ENCODE results near the gene MUC4. TPM values are rescaled to one million over a fixed set of nuclear protein-coding genes. Genes with fewer than 3 reads are reported as not detected.
"Not testable (repeated sequence)": the region's sequence is repeated elsewhere in the genome, so short reads cannot be mapped to it uniquely, and the experiment has no call there.

MUC4 gene
- total RNA-seq, 2 experiments from 2014 or later, result 0.02 TPM; not detected in 1

GRCh38 chr3:195750797-195751520 is 60.8 kb downstream of the MUC4 start:
- CTCF ChIA-PET, result no interaction called here
- no peaks in the 10 kb centered on the region for H3K27me3 Mint-ChIP-seq (ENCODE audit: low read depth)
- no peaks in the 10 kb centered on the region for H3K9me3 Mint-ChIP-seq
- peaks cover 13% of the 10 kb centered on the region for H3K4me1 Mint-ChIP-seq (ENCODE audit: low read depth)
- H3K36me3 Mint-ChIP-seq (ENCODE audit: low read depth), result no peaks in the 10 kb centered on the region
- DNase-seq, result no peak
- H3K4me3 Mint-ChIP-seq, result no peak overlapping the region
- no peak overlapping the region for H3K27ac Mint-ChIP-seq
- intact Hi-C loops (cut with micrococcal nuclease), result no loop called here

DNA sequence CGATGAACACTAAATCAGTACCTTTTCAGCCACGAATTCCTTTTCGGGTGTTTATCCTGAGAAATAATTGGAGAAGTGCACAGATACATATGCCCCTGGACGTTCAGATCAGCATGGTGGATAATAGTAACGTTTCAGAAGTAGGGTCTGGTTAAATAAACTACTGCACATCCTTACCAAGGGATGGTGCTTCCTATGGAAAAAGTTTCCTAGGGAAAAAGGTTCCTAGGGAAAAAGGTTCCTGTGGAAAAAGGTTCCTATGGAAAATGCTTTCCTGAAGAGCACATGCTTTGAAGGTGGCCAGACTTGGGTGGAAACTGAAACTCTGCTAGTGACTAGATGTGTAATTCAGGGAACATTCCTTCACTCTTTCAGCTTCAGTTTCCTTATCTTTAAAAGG is 62.6 kb downstream of the MUC4 start:
- DNase-seq; H3K27ac Mint-ChIP-seq; H3K27me3 Mint-ChIP-seq (ENCODE audit: low read depth): not testable (repeated sequence)

DNA sequence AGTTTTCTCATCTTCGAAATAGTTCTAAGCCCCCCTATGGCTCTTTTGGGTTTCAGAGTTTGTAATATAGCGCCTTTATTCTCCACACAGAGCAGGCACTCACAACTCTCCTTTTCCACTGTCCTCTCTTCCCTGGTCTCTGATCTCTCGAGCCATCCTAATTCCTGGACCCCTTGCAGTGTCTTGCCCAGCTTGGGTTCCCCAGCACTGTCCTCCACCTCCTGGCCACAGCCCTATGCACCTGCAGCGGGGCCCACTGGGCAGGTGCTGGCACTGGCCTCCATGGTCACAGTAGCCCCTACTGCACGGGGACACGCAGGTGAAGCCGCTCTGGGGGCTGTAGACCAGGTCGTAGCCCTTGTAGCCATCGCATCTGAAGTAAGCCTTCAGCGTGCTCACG is 63.1 kb downstream of the MUC4 start:
- Mint-ChIP-seq H3K27ac (no peak overlapping the region), H3K27me3 (ENCODE audit: low read depth) (no peaks in the 10 kb centered on the region), H3K9me3 (no peaks in the 10 kb centered on the region), H3K4me1 (ENCODE audit: low read depth) (peaks cover 10% of the 10 kb centered on the region), H3K4me3 (no peak overlapping the region), H3K36me3 (ENCODE audit: low read depth) (no peaks in the 10 kb centered on the region)
- intact Hi-C loops (cut with micrococcal nuclease), result loop anchor here (2.0 to 10.0 kb wide), 3 partner anchors 106 to 474 kb away; partner anchors contain the start of gene XXYLT1
- DNase-seq, result no peak
- CTCF ChIA-PET, result no interaction called here

More for the DNA sequence above, 62.6 kb downstream of the MUC4 start:
- H3K9me3 Mint-ChIP-seq; H3K36me3 Mint-ChIP-seq (ENCODE audit: low read depth); H3K4me1 Mint-ChIP-seq (ENCODE audit: low read depth); CTCF ChIA-PET; H3K4me3 Mint-ChIP-seq: not testable (repeated sequence)
- intact Hi-C loops (cut with micrococcal nuclease), result loop anchor here (2.0 to 10.0 kb wide), 3 partner anchors 106 to 474 kb away; partner anchors contain the start of gene XXYLT1

- Mint-ChIP-seq H3K4me3 (no peak overlapping the region), H3K9me3 (no peaks in the 10 kb centered on the region), H3K27me3 (ENCODE audit: low read depth) (no peaks in the 10 kb centered on the region), H3K27ac (no peak overlapping the region), H3K4me1 (ENCODE audit: low read depth) (peaks cover 10% of the 10 kb centered on the region), H3K36me3 (ENCODE audit: low read depth) (no peaks in the 10 kb centered on the region)
- DNase-seq, result no peak
- intact Hi-C loops (cut with micrococcal nuclease), result loop anchor here (10.0 kb wide), 2 partner anchors 108 to 472 kb away; partner anchors contain the start of gene XXYLT1
- CTCF ChIA-PET, result interaction anchor here (1.7 kb wide), 1 partner anchor 168 kb away, joined by 3 read pairs; no protein-coding TSS in a partner anchor
Observed at GRCh38 chr3:195746751-195747150, 65.0 kb downstream of the MUC4 start.

GRCh38 chr3:195746346-195746745 is 65.4 kb downstream of the MUC4 start:
- CTCF ChIA-PET, result interaction anchor here (1.7 kb wide), 1 partner anchor 168 kb away, joined by 3 read pairs; no protein-coding TSS in a partner anchor
- Mint-ChIP-seq H3K27ac (no peak overlapping the region), H3K4me3 (no peak overlapping the region), H3K27me3 (ENCODE audit: low read depth) (no peaks in the 10 kb centered on the region), H3K9me3 (no peaks in the 10 kb centered on the region), H3K36me3 (ENCODE audit: low read depth) (no peaks in the 10 kb centered on the region), H3K4me1 (ENCODE audit: low read depth) (peaks cover 10% of the 10 kb centered on the region)
- no peak for DNase-seq
- intact Hi-C loops (cut with micrococcal nuclease), result loop anchor here (10.0 kb wide), 2 partner anchors 108 to 472 kb away; partner anchors contain the start of gene XXYLT1

- H3K27ac Mint-ChIP-seq, result no peak overlapping the region
- H3K4me3 Mint-ChIP-seq, result no peak overlapping the region
- no peaks in the 10 kb centered on the region for H3K27me3 Mint-ChIP-seq (ENCODE audit: low read depth)
- no peak for DNase-seq
- peaks cover 10% of the 10 kb centered on the region for H3K4me1 Mint-ChIP-seq (ENCODE audit: low read depth)
- H3K9me3 Mint-ChIP-seq, result no peaks in the 10 kb centered on the region
- intact Hi-C loops (cut with micrococcal nuclease), result loop anchor here (10.0 kb wide), 2 partner anchors 110 to 470 kb away; partner anchors contain the start of gene XXYLT1
- CTCF ChIA-PET, result no interaction called here
- no peaks in the 10 kb centered on the region for H3K36me3 Mint-ChIP-seq (ENCODE audit: low read depth)
Observed at GRCh38 chr3:195744437-195744836, 67.3 kb downstream of the MUC4 start.

DNA sequence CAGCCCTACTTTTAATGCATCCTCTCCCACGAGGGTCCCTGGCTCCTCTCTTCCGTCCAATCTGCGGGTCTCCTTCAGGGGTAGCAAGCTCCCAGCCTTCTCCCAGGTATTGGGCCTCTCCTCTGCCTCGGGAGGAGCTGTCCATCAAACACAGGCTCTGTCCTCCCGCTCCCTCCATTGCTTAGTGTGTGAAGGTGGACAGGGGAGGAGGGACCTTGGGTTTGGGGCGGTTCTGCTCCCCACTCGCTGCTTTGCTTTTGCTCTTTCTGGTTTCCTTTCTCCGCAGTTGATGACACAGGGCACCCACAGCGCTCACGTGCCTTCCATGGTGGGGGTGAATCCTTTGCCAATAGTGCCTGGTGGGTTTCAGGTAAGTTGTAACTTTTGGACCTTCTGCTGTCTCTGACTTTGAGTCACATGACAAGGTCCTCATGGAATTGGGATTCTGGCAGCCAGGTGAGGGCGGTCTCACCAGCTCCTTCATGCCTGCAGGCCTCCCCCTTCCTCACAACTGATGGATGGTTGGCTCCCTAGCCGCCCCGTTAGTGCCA is 72.1 kb downstream of the MUC4 start:
- no peaks in the 10 kb centered on the region for H3K9me3 Mint-ChIP-seq
- intact Hi-C loops (cut with micrococcal nuclease), result loop anchor here (10.0 kb wide), 2 partner anchors 115 to 465 kb away; partner anchors contain the start of gene XXYLT1

DNA sequence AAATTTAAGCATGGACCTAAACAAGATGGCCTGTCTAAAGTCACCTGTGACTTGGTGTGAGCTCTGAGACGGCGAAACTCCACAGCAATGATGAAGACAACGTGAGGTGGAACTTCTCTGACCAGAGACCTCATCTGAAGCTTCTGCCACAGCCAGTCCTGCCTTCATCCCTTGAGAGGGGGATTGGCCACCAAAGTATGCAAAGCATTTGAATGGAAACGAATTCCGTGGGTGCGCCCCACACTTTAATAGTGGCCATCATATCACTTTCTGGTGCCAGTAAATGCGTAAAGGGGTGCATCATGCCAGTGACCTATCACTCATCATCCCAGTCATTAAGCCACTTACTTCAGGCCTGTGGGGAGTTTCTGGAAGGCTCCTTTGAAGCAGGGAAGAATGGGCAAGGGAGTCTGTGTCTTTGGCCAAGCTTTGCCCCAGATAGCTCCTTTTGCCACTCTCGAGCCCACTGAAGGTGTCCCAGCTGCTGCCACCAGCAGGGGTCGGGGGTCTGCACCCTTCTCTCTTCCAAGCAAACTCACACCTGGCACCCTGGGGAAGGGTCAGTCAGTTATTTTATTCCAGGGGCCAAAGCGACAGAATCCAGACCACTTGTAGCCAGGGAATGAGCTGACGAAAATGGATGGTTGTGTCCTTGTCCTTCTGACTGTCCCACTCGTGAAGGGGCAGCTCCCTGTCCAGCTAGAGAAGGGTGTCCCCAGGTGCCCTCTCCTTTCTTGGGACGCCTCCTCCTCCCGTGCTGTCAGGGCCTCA is 73.3 kb downstream of the MUC4 start:
- no peaks in the 10 kb centered on the region for H3K4me1 Mint-ChIP-seq (ENCODE audit: low read depth)
- CTCF ChIA-PET, result no interaction called here
- peaks cover under 1% of the 10 kb centered on the region for H3K36me3 Mint-ChIP-seq (ENCODE audit: low read depth)
- intact Hi-C loops (cut with micrococcal nuclease), result no loop called here
- no peaks in the 10 kb centered on the region for H3K9me3 Mint-ChIP-seq
- no peak overlapping the region for H3K27ac Mint-ChIP-seq
- H3K4me3 Mint-ChIP-seq, result no peak overlapping the region
- no peaks in the 10 kb centered on the region for H3K27me3 Mint-ChIP-seq (ENCODE audit: low read depth)
- DNase-seq, result no peak

More for the DNA sequence above, 72.1 kb downstream of the MUC4 start:
- H3K27ac Mint-ChIP-seq, result no peak overlapping the region
- CTCF ChIA-PET, result no interaction called here
- H3K27me3 Mint-ChIP-seq (ENCODE audit: low read depth), result no peaks in the 10 kb centered on the region
- no peaks in the 10 kb centered on the region for H3K36me3 Mint-ChIP-seq (ENCODE audit: low read depth)
- H3K4me1 Mint-ChIP-seq (ENCODE audit: low read depth), result no peaks in the 10 kb centered on the region
- no peak for DNase-seq
- H3K4me3 Mint-ChIP-seq, result no peak overlapping the region

DNA sequence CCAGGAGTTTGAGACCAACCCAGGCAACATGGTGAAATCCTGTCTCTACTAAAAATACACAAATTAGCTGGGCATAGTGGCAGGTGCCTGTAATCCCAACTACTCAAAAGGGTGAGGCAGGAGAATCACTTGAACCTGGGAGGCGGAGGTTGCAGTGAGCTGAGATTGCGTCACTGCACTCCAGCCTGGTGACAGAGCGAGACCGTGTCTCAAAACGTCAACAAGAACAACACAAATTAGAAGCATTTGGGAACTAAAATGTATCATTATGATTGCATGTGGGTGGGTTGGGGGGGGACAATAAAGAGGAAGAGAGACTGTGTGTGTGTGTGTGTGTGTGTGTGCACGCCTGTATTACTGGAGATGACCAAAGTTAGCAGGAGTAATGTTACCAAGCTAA is 73.9 kb downstream of the MUC4 start:
- H3K36me3 Mint-ChIP-seq (ENCODE audit: low read depth); CTCF ChIA-PET; intact Hi-C loops (cut with micrococcal nuclease); H3K4me3 Mint-ChIP-seq; DNase-seq; H3K4me1 Mint-ChIP-seq (ENCODE audit: low read depth); H3K27ac Mint-ChIP-seq; H3K27me3 Mint-ChIP-seq (ENCODE audit: low read depth); H3K9me3 Mint-ChIP-seq: not testable (repeated sequence)

DNA sequence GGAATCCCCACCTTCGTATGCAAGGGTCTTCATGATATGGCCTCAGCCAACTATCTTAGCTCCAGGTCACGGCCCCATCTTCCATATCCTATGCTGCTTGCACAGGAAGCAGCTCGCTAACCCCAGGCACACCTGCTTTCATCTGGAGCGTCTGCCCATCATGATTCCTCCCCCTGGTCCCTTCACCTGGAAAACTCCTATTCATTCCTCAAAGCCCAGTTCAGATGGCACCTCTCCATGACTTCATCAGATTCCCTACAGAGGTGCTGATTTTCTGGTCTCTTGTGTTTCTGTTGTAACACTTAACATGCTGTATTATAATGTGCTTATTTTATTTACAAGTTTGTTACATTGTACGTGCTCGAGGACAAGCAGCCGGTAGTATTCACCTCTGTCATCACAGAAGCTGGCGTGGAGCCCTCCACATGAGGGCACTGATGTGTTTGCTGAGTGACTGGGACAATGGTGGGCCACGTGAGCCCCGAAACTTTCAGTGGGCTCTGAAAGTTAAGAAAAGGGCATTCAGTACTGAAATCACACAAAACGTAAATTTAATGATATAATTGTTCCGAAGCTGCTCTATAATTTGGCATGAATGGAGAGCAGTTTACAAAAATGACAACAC is 74.8 kb downstream of the MUC4 start:
- CTCF ChIA-PET, result interaction anchor here (2.6 kb wide), 1 partner anchor 113 kb away, joined by 6 read pairs; no protein-coding TSS in a partner anchor
- Mint-ChIP-seq H3K9me3 (no peaks in the 10 kb centered on the region), H3K4me1 (ENCODE audit: low read depth) (no peaks in the 10 kb centered on the region), H3K4me3 (no peak overlapping the region), H3K27me3 (ENCODE audit: low read depth) (no peaks in the 10 kb centered on the region), H3K36me3 (ENCODE audit: low read depth) (peaks cover 2% of the 10 kb centered on the region), H3K27ac (no peak overlapping the region)
- no peak for DNase-seq
- intact Hi-C loops (cut with micrococcal nuclease), result no loop called here

DNA sequence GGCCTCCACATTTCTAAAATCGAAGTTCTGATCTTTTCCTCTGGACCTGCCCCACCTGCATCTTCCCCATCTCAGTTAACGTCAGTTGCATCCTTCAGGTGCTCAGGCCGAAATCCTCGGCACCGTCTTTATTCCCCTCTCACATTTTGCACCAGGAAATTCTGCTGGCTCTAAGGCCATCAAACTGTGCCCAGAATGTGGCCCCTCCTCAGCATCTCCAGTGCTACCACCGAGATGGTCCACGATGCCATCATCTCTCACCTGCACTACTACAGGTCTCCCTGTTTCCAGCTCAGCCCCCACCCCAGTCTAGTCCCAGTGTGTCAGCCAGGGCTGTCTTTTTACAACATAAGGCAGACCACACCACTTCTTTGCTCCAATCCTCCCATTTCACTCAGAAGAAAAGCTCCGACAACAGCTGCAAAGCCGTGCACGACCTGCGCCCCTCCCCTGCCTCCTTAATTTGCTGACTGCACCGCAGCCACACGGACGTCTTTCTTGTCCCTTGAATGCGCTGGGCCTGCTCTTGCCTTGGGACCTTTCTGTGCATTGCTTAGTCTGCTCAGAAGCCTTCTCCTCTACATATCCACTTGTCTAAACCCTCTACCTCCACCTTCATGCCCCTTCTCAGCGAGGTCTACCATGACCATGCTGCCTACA is 76.6 kb downstream of the MUC4 start:
- intact Hi-C loops (cut with micrococcal nuclease), result no loop called here
- Mint-ChIP-seq H3K27ac (no peak overlapping the region), H3K4me3 (no peak overlapping the region), H3K4me1 (ENCODE audit: low read depth) (no peaks in the 10 kb centered on the region), H3K36me3 (ENCODE audit: low read depth) (peaks cover 3% of the 10 kb centered on the region), H3K9me3 (no peaks in the 10 kb centered on the region), H3K27me3 (ENCODE audit: low read depth) (no peaks in the 10 kb centered on the region)
- no peak for DNase-seq
- CTCF ChIA-PET, result interaction anchor here (0.6 to 2.6 kb wide), 2 partner anchors 73 to 115 kb away, joined by 3 to 6 read pairs; no protein-coding TSS in a partner anchor

All from activated naive CD4-positive, alpha-beta T cell treated with anti-CD3 and anti-CD28 coated beads for 36 hours (primary cell).